Activated CD8-positive, alpha-beta memory T cell treated with anti-CD3 and anti-CD28 coated beads, Interleukin-2, amount 50 U/mL, for 1 hour (primary cell): ENCODE data around the gene RAD51AP2.
"Not testable (repeated sequence)": the region's sequence is repeated elsewhere in the genome, so short reads cannot be mapped to it uniquely, and the experiment has no call there.

Source experiments
- DNase-seq: peaks from one replicate; pipeline ENCODE4 v3.0.0-alpha.2; 2020; ENCODE audit errors: extremely low read depth

RAD51AP2 gene

GRCh38 chr2:17538022-17538843 is 20.0 kb upstream of the RAD51AP2 start:
- DNase-seq, result no peak

- DNase-seq, result no peak
These were observed 18.2 kb upstream of the RAD51AP2 start for GRCh38 chr2:17536416-17536815.

GRCh38 chr2:17533546-17533945 is 15.3 kb upstream of the RAD51AP2 start:
- DNase-seq, result no peak

DNA sequence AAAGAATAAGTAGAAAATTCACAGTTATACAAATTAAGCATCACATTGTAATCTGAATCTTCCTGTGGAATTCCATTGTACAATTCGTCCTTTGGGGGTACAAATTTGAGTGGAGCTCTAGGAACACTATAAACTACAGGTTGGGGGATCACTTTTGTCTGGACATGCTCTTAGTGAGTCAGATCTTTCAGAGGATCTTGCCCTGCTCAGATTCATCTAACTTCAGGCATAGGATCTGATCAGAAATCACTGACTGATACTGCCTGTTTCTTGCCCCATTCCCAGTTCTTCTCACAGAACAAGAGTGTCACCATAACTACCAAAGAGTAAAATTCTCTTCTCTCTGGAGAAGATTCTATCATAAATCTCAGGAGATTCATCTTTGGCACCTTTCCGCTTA is 11.5 kb upstream of the RAD51AP2 start:
- DNase-seq, result no peak

DNA sequence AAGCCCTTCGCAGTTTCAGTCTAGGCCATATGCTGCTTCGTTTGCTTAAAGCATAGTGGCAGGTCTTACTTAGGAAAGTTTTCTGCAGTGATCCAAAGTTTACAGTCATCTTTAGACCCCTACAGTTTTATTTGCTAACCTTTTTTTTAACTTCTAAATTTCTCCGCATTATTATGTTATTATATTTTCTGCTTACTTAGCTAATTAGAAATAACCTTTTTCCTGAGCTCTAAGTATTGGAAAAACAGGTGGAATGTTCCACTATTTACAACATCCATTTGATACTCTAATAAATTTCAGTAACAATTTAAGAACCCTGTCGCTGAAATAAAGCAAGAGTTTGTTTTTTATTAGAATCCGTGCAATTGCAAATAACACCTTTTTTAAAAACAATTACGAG is 4.1 kb upstream of the RAD51AP2 start:
- DNase-seq, result no peak

- no peak for DNase-seq
These were observed 3.4 kb upstream of the RAD51AP2 start for GRCh38 chr2:17521621-17522020.

- no peak for DNase-seq
These were observed 2.5 kb upstream of the RAD51AP2 start for GRCh38 chr2:17520761-17521160.

GRCh38 chr2:17519486-17519885 is 1.2 kb upstream of the RAD51AP2 start:
- no peak for DNase-seq

DNA sequence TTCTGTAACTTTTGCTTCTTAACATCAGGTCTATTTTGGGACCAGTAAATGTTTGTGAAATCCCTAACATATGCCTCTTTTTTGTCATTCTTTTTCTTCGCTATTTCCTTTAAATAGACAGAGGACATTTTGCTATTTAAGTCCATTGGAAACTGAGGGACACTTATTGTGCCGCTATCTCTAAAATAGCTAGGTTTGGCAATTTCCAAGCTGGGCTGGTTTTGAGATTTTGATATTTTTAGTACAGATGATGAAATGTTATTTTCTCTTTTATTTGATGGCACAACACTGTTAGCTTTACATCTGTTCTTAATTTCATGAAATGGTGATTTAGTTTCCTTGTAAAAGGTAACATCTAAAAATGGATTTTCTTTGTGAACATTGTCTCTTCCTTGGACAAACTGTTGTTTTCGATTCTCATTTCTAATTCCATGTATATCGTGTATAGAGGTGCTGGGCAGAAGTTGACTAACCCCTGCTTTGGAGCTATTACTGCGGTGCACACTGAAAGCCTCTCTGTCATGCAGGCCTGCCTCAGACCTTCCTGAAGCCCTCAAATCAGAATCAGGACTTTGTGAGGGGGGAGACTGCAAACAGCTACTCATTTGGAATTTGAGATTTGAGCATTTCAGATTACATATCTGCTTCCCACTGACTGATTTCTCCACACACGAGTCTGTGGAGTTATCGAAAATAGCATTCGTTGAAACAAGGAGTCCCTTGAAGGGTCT is 594 bp downstream of the RAD51AP2 start:
- DNase-seq, result no peak

- no peak for DNase-seq
These were observed 2.6 kb downstream of the RAD51AP2 start for GRCh38 chr2:17515652-17516051.

DNA sequence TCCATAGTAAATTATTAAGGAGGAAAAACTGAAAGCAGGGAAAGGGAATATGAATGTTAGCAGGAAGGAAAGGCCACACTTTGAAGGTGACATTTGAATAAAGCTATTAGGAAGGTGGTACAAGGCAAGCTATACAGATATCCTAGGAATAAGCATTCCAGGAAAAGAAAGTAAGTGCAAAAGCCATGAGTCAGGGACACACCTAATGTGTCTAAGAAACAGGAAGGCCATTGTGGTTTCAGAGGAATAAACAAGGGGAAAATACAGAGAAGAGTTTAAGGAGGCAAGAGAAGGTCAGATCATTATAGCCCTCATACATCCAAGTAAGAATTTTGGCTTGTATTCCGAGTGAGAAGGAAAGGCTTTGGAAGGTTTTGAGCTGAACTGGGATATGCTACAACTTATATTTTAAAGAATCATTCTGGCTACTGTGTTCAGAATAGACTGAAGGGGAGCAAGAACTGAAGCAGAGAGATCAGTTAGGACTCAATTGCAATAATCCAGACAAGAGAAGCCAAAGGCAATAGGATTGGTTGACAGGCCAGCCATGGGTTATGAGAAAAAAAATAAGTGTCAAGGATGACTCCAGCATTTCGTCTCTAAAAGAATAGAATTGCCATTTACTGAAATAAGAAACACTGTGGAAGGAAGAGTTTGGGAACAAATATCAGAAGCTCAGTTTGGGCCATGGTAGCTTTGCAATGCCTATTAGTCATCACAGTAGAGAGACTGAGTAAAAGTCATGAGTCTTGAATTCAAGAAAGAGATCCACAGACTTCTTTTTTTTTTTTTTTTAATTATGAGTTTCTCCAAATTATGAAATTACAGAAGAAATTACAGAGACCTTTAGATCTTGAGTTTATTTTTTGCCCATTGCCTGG is 11.3 kb downstream of the RAD51AP2 start:
- DNase-seq, result no peak

- DNase-seq, result no peak
These were observed 20.5 kb downstream of the RAD51AP2 start for GRCh38 chr2:17497718-17498117.

DNA sequence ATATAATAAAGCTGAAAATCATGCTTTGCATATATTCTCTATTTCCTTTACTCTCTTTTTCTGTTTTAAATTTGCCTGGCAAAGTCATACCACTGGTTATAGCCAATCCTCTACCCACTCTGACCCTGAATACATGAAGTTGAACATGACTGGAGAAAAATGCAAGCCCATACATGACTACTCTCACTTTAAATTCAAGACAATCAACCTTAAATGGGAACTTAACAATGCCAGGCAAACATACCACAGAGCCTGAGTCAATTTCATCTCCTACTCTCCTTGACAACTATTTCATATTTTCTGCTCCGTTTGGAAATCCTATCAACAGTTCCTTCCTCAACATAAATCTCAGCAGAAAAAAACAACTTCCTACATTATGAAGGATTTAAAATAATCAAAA is 22.6 kb downstream of the RAD51AP2 start:
- DNase-seq, result no peak

DNA sequence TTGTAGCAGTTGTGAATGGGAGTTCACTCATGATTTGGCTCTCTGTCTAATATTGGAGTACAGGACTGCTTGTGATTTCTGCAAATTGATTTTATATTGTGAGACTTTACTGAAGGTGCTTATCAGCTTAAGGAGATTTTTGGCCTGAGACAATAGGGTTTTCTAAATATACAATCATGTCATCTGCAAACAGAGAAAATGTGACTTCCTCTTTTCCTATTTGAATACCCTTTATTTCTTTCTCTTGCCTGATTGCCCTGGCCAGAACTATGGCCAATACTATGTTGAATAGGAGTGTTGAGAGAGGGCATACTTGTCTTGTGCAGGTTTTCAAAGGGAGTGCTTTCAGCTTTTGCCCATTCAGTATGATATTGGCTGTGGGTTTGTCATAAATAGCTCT is 28.1 kb downstream of the RAD51AP2 start:
- DNase-seq, result not testable (repeated sequence)

DNA sequence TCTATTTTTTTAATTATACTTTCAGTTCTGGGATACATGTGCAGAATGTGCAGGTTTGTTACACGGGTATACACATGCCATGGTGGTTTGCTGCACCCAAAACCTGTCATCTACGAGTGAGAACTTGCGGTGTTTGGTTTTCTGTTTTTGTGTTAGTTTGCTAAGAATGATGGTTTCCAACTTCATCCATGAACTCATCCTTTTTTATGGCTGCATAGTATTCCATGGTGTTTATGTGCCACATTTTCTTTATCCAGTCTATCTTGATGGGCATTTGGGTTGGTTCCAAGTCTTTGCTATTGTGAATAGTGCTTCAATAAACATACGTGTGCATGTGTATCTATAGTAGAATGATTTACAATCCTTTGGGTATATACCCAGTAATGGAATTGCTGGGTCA is 29.6 kb downstream of the RAD51AP2 start:
- not testable (repeated sequence) for DNase-seq

DNA sequence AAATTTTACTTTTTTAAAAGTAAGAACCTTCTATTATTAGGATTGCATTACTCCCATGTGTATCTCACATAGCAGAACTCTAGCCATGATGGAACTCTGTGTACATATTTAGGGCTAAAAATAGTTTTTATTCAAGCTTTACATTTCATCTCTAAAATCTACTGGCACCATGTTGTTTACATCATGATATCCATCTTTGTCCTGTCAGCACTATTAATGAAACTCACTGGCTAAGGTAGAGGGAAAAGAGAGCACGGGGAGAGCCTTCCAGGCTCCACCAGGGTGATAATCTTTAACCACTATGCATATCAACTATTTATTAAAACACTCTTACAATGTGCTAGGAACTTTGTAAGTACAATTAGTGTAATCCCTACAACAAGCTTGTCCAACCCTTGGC is 34.7 kb downstream of the RAD51AP2 start:
- DNase-seq, result no peak

DNA sequence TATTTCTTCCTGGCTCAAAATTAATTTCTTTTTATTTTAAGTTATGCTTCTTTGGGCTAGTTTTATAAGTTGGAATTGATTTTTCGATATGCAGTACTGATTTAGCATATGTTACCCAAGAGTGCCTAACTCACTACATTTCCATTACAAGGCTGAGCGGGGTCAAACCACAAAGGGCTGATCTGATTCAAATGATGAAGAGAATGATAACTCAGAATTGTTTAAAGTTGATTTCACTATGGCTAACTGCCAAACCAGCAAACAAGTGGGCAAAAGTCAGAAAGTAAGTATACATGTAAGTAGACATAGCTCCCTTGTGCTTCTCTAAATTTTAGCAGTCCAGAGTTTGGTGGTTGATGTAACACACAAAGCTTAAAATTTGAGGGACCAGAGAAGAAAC is 35.6 kb downstream of the RAD51AP2 start:
- DNase-seq, result no peak

DNA sequence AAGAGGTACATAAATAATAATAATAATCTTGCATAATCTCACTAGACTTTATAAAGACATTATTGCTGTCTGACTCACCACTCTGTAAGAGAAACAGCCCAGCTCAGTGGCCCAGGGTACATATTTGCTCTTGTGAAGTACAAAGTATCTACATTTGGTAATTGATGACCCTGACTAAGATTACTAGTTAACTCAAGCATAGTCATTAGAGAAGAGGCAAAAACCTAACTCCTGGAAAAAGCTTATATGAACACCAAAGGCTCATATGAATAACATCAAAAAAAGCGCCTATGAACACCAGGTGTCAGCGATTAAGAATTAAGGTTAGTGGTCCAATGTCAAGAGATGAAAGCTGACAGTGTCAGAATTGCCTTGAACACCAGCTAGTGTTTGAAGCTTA is 38.4 kb downstream of the RAD51AP2 start:
- DNase-seq, result no peak

- DNase-seq, result no peak
These were observed 41.4 kb downstream of the RAD51AP2 start for GRCh38 chr2:17476830-17477229.

DNA sequence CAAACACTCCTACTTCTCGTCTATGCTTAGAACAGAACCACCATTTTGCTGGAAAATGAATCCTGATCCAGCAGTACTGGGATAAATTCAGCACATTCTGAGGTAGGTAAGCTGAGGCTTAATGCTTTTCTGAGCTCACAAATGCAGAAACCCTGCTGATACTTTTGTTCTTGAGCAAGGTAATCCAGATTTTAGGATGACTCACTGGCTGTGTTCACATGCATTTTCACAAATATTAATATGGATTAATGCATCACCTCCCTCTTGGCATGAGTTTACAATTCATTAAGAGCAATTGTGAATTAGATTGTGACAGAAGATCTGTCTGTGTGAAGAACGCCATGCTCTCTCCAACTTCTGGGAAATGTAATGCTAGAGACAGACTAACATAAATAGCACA is 42.2 kb downstream of the RAD51AP2 start:
- DNase-seq, result no peak

DNA sequence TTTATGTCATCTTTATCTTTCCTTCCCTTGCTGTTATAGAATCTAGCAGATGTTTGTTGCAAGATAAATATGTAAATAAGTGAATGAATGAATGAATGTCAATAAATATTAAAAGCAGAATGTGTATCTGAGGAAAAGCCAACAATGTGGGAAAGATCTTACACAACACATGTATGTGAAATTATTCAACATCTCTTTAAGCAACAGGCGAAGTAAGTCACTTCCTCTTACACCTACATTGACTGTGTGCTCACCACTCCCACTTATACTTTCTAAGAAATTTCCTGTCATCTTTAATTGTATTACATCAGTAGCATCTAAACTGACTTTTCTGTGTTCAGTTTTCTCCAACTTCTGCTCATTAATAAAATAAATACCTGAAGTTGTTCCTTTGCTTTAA is 43.0 kb downstream of the RAD51AP2 start:
- DNase-seq, result no peak

DNA sequence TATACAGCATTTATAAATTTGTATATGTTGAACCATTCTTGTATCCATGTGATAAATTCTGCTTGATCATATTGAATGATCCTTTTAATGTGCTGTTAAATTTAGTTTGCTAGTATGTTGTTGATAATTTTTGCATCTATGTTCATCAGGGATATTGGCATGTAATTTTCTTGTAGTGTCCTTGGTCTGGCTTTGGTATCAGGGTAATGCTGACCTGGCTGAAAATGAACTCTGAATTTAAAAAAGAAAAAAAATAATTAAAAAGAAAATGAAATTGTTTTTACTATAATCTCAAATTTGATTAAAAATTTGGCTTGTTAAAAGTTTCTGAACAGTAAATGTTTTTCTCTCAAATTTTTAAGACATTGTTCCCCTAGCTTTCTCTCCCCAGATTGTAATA is 46.3 kb downstream of the RAD51AP2 start:
- DNase-seq, result no peak
